HS-5 (cell line): ENCODE data around the gene MEF2D.

Source experiments
- DNase-seq: peaks from one replicate; pipeline ENCODE4 v3.0.0-alpha.2; 2012; ENCODE audit warnings: low read depth

MEF2D gene

GRCh38 chr1:156427957-156428356, 72.6 kb downstream of the MEF2D start:
- no peak for DNase-seq

- no peak for DNase-seq
Observed at GRCh38 chr1:156425943-156426342, 74.6 kb downstream of the MEF2D start.

GRCh38 chr1:156424806-156425432, 75.7 kb downstream of the MEF2D start:
- no peak for DNase-seq

- no peak for DNase-seq
Observed at GRCh38 chr1:156423422-156424352, 76.9 kb downstream of the MEF2D start.

- DNase-seq: no peak
Observed at GRCh38 chr1:156422602-156423091, 77.9 kb downstream of the MEF2D start.

GRCh38 chr1:156421939-156422601, 78.5 kb downstream of the MEF2D start:
- DNase-seq: no peak

- DNase-seq: peak; percentile 15
Observed at GRCh38 chr1:156421062-156421938, 79.3 kb downstream of the MEF2D start.

- DNase-seq: no peak
Observed at GRCh38 chr1:156420205-156421061, 80.1 kb downstream of the MEF2D start.

GRCh38 chr1:156419854-156420204, 80.7 kb downstream of the MEF2D start:
- DNase-seq: no peak

GRCh38 chr1:156418416-156419070, 82.0 kb downstream of the MEF2D start:
- DNase-seq: no peak

- no peak for DNase-seq
Observed at GRCh38 chr1:156417401-156418020, 83.1 kb downstream of the MEF2D start.

GRCh38 chr1:156416993-156417392, 83.6 kb downstream of the MEF2D start:
- DNase-seq: no peak

GRCh38 chr1:156414461-156415064, 86.0 kb downstream of the MEF2D start:
- no peak for DNase-seq
